GM15510 (cell line): ENCODE data around the gene TFAP2E.

Experiments used
- POLR2A ChIP-seq: IDR thresholded peaks from 3 replicates; pipeline ENCODE4 v1.6.1; 2011; ENCODE audit warnings: borderline replicate concordance; ENCODE audit not compliant: insufficient read length; ENCODE audit errors: extremely low read depth

TFAP2E gene

DNA sequence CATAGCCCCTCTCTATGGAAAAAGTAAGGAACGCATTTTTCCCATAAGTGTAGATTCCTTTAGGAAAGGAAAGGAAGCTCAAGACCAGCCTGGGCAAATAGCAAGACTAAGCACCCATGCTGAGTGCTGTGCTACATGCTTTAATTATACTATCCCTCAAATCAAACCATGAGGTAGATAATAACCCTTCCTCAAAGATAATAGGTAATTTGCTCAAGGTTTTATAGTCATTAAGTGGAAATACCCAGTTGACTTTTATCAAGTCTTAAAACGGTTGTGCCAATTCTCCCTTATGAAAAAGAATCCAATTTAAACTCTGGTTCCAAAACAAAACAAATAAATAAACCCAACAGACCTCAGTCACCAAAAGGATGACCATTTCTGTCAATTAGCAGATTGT is 19.3 kb upstream of the TFAP2E start:
- no peak for TF ChIP-seq POLR2A

DNA sequence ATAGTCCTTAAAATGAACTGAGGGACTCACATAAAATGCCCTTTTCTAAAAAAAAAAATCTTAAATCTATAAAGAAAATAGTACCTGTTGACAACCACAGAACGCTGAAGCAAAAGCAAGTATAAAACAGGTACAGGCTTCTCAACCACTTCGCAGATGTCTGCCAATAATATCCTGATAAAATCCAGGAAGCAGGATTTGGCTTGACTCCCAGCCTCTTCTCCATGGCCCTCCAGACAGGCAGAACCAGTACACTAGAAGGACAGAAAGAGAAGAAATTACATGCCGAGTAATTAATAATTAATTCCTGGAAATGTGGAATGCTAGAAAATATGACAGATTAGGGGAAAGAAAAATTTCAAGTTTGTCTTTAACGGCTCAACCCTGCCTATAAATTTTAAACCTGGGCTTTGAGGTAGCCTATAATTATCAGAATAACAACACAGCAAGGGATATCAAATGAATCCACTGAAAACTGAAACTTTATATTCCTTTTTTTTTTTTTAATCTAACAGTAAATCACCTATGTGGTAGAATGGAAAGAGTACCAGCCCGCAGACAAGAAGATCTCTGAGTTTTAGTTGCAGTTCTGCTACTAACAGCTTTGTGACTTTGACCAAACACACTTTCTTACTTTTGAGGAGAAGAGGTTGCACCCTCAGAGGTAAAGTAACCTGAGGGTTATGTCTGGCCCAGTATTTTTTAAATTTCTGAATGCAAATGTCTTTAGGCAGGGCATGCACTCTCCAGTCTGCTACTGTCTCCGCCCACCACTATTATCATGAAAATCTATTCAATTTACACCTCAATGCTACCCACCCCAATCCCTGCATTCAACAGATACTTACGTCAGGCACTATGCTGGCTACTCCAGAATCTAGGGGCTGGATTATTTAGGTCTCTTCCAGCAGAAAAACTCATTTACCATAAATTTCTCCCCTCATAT is 18.6 kb upstream of the TFAP2E start:
- TF ChIP-seq POLR2A: no peak

DNA sequence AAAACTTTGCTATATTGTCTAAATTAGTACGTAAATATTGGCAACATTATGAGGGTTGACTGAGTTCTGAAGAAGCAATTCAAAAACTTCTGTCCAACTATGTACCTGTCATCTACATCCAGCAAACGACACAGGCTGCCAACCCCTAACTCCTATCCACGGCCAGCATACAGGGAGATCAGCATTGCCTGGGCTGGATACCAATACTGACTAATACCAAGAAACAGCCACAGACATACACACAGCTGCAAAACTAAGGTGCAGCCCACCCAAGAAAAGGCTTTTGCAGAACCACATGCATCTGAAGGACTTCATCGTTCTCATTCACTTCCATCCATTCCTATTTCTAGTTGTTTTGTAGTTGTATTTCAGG is 17.9 kb upstream of the TFAP2E start:
- TF ChIP-seq POLR2A: no peak

DNA sequence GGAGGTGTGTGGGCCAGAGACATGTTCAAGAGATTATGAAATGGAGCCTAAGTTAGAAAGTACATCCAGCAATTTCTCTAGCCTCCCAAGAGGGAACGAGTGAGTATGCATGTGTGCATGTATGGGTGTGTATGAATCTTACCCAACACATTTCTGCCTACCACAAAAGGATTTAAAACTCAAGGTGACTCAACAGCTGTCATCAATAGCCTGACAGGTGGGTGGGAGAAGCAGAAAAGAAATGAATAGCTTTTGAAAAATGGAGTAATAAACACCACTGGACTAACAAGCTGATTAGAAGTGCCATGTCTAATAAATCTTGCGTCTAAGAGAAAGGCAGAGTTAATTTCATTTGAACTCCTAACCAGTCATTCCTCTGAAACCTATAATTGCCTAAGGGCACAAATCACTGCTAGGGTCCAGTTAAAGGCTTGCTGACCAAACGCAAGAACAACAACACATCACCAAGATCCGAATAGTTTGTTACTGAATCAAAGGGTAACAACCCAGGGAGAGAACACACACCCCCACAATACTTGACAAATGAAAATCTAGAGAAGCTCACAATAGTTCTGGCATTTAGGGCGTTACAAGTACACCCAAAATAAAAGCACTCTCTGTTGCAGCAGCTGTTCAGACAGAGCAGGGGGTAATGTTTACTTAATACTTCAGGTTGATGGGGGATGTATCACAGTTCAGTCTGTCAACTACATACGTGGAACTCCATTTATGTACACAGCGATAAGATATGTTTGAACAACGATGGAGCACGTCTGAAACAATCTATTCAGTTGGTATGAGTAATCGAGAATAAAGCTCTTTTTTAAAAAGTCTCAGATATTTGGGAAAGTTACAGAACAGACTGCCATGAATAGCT is 17.3 kb upstream of the TFAP2E start:
- TF ChIP-seq POLR2A: no peak

- no peak for TF ChIP-seq POLR2A
Observed at GRCh38 chr1:35556484-35557117, 16.5 kb upstream of the TFAP2E start.

GRCh38 chr1:35557118-35557610 is 15.9 kb upstream of the TFAP2E start, which contains the start of gene KIAA0319L:
Gene KIAA0319L (minus strand): TSS chr1:35557403. CDS start chr1:35554491, 2,912 bp downstream.
- peak; percentile 58 for TF ChIP-seq POLR2A

DNA sequence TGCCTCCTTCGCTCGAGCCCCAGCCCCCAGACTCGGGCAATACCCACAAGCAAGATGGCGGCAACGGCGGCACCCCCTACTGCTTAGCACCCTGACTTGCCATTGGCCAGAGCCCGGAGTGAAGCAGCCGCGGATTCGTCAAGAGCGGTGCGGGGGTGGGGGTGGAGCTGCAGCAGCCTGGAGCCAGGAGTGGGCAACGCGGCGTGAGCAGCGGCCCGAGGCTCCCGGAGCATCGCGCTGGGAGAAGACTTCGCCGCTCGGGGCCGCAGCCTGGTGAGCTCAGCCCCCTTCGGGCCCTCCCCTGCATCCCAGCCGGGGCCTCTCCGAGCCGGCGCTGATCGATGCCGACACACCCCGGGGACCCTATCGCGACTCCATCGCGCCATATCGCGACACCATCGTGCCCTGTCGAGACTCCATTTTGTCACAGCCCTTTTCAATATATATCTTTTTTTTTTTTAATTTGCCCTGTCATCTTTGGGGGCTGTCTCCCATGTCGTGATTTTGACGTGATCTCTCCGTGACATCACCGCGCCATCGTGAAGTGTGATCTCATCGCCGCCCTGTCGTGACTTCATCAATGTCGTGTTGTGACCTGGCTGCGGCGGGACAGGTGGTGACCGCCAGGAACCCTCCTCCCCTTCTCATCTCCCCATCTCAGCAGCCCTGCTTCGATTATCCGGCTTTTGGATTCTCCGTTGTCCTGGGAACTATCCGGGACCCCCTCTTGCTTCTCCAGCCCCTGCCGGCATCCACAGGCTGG is 15.3 kb upstream of the TFAP2E start, which contains the start of gene NCDN:
Gene NCDN (plus strand): TSS at position 189 of the 763 bp plus-strand sequence. CDS start 392 bp downstream, at position 581.
- TF ChIP-seq POLR2A: peak; percentile 90

DNA sequence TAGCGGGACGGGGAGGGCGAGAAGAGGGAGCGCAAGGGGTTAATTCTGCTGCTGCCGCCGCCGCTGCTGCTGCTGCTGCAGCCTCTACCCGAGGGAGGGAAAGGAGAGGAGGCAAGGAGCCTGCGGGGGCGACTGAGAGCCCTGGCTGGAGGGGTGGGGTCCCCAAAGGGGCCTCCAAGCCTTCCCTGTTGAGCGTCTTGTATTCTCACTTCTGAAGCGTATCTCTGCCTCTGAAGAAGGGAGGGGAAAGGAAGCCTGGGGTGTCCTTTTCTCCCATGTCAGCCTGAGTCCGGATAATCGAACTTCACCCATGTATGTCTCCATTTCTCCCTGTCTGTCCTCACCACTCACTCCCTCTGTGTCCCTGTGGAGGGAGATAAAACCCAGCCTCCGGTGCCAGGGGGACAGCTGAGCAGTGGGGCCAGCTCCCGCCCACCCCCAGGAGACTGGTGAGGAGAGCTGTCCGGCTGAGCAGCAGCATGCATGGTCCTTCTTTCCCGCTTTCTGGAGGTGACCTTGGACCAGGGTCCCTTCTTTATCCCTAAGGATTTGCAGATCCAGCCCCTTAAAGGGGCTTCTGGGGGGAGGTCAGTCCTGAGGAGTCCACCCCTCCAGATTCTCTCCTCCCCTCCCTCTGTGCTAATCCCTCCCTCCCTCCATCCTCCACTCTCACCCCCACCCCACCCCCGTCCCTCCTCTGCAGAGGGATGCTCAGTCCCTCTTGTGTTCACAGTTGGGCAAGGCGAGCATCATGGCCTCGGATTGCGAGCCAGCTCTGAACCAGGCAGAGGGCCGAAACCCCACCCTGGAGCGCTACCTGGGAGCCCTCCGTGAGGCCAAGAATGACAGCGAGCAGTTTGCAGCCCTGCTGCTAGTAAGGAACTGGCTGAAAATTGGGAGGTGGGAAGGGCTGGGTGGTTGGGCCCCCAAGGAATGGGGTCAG is 14.5 kb upstream of the TFAP2E start:
- TF ChIP-seq POLR2A: no peak

- TF ChIP-seq POLR2A: no peak
Observed at GRCh38 chr1:35559317-35559944, 13.7 kb upstream of the TFAP2E start.

DNA sequence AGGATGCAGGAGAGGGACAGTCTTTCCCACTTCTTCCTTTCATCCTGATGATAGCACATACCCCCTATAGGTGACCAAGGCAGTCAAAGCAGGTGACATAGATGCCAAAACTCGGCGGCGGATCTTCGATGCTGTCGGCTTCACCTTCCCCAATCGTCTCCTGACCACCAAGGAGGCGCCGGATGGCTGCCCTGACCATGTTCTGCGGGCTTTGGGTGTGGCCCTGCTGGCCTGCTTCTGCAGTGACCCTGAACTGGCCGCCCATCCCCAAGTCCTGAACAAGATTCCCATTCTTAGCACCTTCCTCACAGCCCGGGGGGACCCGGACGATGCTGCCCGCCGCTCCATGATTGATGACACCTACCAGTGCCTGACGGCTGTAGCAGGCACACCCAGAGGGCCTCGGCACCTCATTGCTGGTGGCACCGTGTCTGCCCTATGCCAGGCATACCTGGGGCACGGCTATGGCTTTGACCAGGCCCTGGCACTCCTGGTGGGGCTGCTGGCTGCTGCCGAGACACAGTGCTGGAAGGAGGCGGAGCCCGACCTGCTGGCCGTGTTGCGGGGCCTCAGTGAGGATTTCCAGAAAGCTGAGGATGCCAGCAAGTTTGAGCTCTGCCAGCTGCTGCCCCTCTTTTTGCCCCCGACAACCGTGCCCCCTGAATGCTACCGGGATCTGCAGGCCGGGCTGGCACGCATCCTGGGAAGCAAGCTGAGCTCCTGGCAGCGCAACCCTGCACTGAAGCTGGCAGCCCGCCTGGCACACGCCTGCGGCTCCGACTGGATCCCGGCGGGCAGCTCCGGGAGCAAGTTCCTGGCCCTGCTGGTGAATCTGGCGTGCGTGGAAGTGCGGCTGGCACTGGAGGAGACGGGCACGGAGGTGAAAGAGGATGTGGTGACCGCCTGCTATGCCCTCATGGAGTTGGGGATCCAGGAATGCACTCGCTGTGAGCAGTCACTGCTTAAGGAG is 12.6 kb upstream of the TFAP2E start:
- no peak for TF ChIP-seq POLR2A

GRCh38 chr1:35561297-35561971 is 11.7 kb upstream of the TFAP2E start:
- no peak for TF ChIP-seq POLR2A
